Hematopoietic multipotent progenitor cell (in vitro differentiated cells): ENCODE measurements around the gene YDJC. TPM values are rescaled to one million over a fixed set of nuclear protein-coding genes. Genes with fewer than 3 reads are reported as not detected.
"Not testable (repeated sequence)": the region's sequence is repeated elsewhere in the genome, so short reads cannot be mapped to it uniquely, and the experiment has no call there.

Experiments
- DNase-seq, 3 donors: peaks; one replicate each; pipeline ENCODE4 v3.0.0-alpha.2; 2011 to 2015; ENCODE audit warnings: low read depth in 2 of 3, low spot score in 2 of 3
- total RNA-seq: library from RNA; depleted of rRNA; stranded (reverse); fragments of >200 nt; gene quantifications from one replicate; pipeline ENCODE4 v1.2.3, GENCODE V29; 2012

The YDJC gene
- total RNA-seq, 1 donor = 53.3 TPM

DNA sequence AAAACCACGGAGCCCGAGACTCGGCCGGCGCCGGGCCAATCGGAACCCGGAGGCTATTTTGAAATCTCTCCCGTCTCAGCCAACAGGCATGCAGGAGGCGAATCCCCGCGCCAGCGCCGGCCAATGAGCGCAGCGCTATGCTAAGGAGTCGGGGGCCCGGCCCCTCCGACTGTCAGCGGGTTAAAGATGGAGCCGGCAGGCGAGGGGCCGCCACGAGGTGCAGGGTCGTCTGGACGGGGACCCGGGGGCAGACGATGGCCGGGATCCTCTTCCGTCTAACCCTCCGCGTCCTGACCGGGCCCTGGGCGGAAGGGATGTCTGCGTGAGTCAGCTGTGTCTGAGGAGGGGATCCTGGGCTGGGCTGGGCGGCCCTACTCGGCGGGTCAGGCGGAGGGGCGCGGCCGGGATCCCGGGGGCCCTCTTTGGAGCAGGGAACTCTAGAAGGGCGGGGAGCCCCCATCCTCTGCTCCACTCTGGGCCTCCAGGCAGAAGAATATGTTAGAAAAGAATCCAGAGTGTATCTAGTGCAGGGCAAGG, 22.3 kb upstream of the YDJC start:
- peak in 2 of 3 donors; percentile 85 to 90 for DNase-seq

DNA sequence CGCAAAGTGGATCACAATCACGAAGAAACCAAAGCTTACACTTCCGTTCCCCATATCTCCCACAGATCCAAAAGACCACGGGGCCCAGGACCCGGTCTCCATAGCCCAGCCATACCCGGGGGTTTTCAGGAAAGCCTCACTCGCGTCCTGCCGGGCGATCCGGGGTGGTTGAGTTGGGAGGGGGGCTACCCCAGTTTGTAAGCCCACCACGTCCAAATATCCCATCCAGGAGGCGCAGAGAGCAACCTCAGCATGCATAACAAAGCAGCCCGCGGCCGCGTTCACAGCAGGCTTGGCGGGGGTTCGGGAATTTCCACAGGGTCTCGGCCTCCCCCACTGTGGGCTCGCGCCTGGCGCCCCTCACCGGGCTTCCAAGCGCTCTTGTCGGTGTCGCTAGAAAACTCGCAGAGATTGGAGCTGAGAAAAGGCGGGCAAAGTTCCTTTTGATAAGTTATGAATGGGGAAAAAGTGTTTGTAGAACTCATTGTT, 21.7 kb upstream of the YDJC start:
- DNase-seq = no peak

DNA sequence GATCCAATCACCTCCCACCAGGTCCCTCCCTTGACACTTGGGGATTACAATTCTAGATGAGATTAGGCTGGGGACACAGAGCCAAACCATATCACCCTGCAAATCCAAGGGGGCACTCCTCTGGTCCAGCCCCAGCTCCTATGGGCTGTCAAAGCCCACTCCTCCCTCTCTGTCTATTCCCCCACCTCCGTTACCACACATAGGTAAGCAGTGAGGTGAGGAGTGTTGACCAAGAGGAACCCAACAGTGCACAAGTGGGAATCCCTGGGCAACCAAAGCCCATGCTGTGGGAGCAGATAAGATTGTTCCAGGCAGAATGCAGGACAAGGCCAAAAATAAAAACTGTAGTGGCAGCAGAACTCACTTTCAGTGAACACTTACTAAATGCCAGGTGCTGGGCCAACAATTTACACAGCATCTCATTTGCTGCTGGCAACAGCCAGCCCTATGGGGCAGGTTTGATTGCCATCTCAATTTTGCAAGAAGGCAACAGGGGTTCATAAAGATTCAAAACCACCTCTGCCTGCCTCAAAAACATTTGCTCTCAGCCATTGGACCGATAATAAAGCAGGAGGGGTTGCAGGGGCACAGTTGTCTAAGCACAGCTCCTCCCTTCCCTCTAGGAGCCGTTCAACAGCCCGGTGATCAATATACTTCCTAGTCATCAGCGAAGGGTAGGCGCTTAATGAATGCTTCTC, 21.1 kb upstream of the YDJC start:
- no peak for DNase-seq

DNA sequence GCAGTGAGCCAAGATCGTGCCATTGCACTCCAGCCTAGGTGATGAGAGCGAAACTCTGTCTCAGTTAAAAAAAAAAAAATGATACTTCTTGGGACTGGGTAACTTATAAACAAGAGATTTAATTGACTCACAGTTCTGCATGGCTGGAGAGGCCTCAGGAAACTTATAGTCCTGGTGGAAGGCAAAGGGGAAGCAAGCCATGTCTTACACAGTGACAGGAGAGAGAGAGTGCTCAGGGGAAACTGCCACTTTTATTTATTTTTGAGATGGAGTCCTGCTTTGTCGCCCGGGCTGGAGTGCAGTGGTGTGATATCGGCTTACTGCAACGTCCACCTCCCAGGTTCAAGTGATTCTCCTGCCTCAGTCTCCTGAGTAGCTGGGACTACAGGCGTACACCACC, 20.5 kb upstream of the YDJC start:
- no peak for DNase-seq

DNA sequence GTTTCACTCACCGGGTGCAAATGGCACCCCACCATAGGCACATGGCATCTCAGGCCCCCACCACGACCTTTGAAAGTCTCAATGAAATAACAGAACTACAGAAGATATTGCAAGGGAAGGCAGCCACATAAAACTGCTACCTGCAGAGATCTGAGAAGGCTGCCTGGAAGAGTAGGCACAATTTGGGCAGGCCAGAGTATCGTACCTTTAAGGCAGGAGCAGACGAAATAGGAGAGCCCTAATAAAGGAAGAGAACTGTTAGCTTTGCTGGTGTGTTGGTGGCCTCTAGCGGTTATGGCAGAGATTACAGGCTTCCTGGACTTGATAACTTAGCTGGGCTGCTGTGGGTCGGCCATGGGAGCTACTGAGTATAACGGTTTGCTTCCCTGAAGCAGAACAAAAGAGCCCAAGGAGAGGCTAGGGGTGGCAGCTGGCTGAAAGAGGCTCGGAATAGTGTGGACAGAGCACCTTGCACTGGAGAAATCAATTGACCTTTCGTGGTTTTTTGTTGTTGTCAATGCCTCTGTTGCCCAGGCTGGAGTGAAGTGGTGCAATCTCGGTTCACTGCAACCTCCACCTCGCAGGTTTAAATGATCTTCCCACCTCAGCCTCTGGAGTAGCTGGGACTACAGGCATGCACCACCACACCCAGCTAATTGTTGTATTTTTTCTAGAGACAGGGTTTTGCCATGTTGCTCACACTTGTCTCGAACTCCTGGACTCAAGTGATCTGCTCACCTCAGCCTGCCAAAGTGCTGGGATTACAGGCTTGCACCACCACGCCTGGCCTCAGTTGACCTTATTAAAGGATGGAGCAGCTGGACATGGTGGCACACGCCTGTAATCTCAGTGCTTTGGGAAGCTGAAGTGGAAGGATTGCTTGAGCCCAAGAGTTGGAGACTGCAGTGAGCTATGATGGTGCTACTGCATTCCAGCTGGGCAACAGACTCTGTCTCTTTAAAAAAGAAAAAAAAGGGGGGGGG, 17.1 kb upstream of the YDJC start:
- DNase-seq = peak in 2 of 3 donors; percentile 80 to 94

DNA sequence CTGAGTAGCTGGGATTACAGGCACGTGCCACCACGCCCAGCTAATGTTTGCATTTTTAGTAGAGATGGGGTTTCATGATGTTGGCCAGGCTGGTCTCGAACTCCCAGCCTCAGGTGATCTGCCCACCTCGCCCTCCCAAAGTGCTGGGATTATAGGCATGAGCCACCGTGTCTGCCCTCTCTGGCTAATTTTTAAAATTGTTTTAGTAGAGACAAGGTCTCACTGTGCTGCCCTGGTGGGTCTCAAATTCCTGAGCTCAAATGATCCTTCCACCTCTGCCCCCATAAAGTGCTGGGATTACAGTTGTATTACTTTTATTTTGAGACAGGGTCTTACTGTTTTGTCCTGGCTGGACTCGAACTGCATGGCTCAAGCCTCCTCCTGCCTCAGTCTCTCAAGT, 15.7 kb upstream of the YDJC start:
- DNase-seq = not testable (repeated sequence)

DNA sequence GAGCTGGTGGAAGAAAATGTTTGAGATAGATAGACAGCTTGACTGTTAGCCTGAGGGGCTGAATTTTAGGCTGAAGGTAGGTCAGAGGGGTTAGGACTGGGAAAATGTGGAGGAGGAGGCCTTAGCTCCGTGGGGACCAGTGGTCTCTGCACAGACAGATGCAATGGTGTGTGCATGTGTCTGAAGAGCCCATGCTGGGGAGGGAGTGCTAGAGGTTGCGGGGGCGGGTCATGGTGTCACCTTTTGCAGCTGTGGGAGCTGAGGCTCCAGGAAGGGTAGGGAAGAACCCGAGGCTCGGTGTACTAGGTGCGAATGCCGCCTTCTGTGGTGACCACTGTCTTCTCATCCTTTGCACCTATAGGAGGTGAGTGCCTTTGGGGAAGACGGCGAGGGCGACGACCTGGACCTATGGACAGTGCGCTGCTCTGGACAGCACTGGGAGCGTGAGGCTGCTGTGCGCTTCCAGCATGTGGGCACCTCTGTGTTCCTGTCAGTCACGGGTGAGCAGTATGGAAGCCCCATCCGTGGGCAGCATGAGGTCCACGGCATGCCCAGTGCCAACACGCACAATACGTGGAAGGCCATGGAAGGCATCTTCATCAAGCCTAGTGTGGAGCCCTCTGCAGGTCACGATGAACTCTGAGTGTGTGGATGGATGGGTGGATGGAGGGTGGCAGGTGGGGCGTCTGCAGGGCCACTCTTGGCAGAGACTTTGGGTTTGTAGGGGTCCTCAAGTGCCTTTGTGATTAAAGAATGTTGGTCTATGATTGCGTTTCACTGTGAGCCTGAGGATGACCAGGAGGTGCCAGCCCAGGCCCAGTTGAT, 13.9 kb upstream of the YDJC start:
- no peak for DNase-seq

DNA sequence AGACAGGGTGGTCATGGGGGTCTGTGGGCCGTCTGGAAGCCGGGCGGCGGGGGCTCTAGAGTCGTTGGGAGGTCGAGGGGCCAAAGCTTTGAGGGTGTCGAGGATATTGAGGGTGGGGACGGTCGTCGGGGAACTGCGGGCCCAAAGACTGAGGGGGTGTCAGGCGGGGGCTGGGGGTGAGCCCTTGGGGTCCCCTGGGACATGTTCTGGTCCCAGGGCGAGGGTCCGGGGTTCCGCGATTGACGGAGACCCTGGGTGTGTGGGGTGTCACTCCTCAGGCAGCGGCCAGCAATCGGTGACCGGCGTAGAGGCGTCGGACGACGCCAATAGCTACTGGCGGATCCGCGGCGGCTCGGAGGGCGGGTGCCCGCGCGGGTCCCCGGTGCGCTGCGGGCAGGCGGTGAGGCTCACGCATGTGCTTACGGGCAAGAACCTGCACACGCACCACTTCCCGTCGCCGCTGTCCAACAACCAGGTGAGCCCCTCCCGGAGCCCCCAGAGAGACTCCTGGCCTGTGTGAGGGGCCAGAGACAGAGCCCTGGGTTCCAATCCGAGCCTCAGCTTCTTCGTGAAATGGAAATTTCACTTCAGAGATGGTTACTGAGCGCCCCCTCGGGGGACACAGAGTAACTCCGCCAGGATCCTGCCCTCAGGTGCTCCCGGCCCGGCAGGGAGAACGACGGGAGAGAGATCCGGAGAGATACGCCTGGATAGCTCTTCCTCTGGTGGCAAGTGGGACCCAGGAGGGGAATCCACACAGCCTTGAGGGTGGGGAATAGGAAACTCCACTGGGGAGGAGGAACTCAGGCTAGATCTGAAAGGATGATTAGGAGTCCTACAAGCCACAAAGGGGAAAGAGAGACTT, 13.0 kb upstream of the YDJC start:
- DNase-seq = peak in 2 of 3 donors; percentile 53 to 55

DNA sequence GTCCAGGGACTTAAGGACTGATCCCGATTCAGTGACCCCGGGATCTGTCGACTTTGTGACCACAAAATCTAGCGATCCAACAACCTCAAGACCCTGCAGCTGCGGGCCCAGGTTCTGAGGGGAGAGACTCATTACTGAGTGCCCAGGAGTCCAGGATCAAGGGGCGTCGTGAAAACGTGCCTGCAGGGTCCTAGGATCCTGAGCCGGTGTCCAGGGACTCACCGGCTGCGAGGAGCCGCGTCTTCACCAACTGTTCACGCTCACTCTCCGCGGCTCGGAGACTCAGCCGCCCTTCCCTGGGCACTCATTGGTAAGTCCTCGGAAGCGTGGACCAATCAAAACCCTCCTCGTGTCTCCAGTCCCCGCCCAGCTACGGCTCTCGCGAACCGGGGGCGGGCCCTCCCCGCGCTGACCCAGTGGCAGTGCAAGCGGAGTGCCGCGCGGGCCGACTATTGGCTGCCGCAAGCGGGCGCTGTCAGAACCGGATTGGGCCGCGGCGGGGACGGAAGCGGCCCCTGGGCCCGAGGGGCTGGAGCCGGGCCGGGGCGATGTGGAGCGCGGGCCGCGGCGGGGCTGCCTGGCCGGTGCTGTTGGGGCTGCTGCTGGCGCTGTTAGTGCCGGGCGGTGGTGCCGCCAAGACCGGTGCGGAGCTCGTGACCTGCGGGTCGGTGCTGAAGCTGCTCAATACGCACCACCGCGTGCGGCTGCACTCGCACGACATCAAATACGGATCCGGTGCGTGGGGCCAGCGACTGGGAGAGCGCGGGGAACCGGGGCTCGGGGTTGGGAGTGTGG, 12.2 kb upstream of the YDJC start, which contains the start of gene SDF2L1:
Gene SDF2L1, plus strand, starts transcription at position 514 of the 795 bp plus-strand sequence. Its CDS starts 35 bp downstream, at position 549.
- DNase-seq = peak; percentile 90 to 98 (median 97)

DNA sequence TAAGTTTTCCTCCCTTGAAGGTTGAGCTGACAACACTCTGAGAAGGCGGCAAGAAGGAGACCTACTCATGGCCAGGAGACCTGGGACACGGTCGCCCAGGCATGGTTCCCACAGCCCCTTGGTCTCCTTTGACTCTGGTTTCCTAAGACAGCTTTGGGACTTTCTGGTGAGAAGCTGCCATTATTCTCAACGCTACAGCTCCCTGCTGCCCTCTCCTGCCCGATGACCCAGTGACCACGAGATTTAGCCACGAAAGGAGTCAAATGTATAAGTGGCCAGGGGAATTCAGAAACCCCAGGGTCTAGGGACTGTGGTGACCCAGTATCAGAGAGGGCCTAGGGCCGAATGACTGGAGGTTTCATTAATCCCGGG, 11.6 kb upstream of the YDJC start:
- DNase-seq = peak in 1 of 3 donors; percentile 45

DNA sequence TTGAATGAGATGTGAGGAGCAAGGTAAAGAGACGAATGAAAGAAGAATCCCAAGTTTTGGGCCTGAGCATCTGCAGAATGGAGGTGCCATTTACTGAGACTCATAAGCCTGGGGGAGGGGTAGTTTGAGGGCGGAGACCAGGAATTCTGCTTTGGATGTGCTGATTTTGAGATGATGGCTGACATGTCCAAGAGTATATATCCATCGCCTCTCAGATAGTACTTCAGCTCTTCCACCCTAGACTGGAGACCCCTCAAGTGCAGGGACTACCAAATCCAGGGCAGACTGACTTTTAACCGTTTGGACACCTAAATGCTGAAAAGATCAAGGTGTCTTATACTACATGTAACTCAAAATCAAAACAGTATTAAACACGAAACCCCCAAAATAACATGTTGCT, 11.0 kb upstream of the YDJC start:
- DNase-seq = no peak

DNA sequence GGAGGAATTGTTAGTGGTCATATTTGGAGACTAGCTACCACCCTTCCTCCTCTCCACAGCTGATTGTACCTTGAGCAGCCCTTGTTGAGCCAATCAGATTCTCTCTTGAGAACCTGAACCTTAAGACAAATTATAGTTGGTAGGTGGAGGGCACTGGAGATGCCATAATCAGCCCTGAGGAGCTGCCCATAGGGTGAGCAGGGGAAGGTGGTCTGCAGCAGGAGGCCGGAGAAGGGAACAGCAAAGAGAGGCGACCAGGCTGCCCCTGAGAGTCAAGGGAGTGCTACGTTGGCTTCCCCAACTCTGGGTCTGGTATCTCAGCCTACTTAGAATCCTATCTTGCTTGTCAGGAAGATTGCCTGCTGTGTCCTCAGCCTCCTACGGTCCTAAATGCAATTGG, 9.5 kb upstream of the YDJC start:
- DNase-seq = no peak

DNA sequence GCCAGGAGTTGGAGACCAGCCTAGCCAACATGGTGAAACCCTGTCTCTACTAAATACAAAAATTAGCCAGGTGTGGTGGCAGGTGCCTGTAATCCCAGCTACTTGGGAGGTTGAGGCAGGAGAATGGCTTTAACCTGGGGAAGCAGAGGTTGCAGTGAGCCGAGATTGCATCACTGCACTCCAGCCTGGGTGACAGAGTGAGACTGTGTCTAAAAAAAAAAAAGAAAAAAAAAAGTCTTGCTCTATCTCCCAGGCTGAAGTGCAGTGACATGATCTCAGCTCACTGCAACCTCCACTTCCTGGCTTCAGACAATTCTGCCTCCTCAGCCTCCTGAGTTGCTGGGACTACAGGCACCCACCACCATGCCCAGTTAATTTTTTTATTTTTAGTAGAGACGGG, 7.6 kb upstream of the YDJC start:
- DNase-seq = not testable (repeated sequence)

DNA sequence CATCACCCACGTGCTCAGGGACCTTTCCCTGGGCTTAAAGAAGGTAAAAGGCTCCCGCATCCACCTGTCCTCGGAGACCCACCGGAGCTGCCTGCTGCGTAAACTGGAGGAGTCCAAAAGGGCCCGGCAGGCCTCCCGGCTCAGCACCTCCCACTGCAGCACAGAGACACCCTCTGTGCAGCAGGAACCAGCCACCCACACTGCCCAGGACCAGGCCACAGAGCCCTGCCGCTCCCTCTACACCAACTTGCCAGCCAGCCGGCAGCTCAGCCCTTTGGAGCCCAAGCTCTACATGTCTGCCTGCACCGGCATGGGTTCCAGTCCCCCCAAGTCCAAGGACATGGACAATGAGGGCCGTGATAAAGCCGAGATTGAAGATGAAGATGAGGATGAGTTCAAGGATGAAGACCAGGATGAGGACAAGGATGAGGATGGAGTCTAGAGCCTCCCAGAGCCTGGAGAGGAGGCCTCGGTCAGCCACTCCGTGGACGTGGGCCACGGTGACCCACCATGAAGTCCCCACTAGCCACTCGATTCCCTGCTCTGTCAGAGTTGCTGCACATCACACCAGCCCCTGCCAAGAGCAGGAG, 6.9 kb upstream of the YDJC start:
- DNase-seq = no peak

DNA sequence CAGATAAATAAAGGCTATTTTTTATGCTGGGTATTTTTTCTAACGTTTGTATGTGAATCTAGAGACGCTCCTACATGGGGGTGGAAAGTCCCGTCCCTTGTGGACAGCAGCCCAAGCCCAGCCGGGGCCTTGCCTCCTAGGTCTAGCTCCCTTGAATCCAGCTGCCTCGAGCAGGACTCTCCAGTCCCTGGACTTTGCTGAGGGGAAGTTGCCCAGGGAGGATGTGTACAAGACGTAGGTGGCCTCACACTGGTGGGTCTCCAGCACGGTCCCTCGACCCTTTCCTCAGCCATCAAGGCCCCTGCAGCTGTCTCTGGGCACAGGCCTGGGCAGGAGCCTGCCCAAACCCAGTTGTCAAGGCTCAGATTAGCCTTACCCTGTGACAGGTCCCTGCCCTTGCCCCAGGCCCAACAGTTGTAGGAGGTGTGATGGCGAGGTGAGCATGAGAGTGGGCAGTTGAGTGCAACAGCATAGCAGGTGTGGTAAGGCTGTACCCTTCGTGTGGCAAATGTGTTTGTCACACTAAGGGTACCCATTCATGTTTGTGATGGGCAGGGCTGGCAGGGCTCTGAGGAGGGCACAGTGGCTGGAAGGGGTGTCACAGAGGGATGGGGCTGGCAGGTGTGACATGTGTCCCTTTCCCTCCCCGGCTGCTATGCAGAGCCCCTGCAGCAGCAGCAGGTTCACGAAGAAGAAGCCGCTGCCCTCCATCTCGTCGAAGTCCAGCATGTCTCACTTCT, 6.1 kb upstream of the YDJC start:
- no peak for DNase-seq

DNA sequence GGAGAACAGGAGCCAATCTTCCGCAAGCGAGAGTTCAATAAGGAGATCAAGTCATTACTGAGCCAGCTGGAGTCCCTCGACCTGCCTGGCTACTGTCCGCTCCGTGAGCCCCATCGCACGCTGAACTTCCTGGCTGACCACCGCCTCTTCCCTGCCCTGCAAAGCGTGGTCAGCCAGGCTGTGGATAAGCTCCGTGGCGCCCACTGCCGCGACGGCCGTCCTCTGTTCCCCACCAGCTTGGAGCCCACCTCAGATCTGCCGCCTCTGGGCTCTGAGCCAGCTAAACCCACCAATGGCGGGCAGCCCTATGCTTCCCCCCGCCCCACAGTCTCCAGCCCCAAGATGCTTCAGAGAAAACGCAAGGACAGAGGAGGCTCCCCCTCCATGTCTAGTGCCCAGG, 5.0 kb upstream of the YDJC start:
- DNase-seq = no peak

DNA sequence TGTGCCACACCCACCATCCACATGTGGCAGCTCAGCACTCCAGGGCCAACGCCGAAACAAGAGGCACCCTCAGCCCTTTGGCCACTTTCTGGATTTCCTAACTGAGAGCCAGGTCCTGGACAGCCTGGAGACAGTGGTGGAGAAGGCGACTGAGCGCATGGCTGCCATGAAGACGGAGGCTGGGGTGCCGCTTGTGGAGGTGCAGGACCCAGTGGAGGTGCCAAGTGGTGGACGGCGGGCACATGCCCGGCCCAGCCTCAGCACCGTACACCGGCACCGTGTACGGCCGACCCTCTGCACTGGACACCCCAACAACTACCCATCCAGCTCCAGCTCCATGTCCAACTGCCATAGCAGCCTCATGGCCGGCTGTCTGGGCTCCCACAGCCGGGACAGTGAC, 4.3 kb upstream of the YDJC start:
- DNase-seq = no peak

DNA sequence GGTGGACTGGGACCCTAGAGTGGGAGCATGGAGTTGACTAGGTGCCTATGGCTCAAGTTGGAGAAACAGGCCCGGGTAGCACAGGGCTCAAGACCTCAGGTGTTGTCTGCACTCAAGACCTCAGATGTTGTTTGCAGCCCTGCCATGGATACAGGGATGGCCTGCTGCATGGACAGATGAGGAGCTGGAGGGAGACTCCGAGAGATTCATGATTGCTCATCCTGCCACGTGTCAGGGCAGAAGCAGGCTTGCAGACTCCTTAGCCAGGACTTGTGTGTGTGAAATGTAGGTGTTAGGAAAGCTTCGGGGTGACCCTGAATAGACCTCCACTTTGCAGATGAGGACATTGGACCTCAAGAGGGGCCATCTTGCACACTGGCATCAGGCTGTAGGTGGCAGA, 3.7 kb upstream of the YDJC start:
- DNase-seq = no peak
